Measurements from ENCODE around the gene VAMP2. TPM values are rescaled to one million over a fixed set of nuclear protein-coding genes. Genes with fewer than 3 reads are reported as not detected.
A peak's percentile ranks its signal among the peaks of the same experiment; 100 is the strongest.

The VAMP2 gene
- total RNA-seq, 1 donor from 2014 or later, result 77.0 TPM

DNA sequence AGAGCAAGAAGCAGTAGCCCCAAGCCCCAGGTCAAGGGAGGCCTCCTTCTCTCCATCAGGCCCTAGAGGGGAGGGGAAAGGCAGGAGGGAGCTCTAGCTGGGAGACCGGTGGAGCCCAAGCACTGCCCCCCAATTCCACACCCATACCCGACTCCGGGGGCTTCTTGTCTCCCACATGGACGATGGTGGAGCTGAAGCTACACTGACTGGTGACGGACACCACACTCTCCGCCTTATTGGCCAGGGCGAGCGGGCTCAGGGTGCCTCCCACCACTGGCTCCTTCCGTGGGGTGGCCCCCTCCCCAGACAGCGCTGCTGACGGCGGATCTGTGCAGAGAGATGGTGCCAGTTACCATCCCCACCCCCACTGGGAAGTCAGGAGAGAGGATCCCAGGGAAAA, 16.9 kb downstream of the VAMP2 start:
- ATAC-seq (no peak), DNase-seq (peak; percentile 41)
- Histone ChIP-seq H3K27me3 (ENCODE audit: low read depth) (no peaks in the 10 kb centered on the region), H3K4me3 (no peak overlapping the region), H3K36me3 (peaks cover 100% of the 10 kb centered on the region), H3K9me3 (no peaks in the 10 kb centered on the region), H3K27ac (no peak overlapping the region), H3K4me1 (peaks cover 26% of the 10 kb centered on the region)
- intact Hi-C loops (cut with DNase I), result no loop called here
- TF ChIP-seq, protein P1, sequence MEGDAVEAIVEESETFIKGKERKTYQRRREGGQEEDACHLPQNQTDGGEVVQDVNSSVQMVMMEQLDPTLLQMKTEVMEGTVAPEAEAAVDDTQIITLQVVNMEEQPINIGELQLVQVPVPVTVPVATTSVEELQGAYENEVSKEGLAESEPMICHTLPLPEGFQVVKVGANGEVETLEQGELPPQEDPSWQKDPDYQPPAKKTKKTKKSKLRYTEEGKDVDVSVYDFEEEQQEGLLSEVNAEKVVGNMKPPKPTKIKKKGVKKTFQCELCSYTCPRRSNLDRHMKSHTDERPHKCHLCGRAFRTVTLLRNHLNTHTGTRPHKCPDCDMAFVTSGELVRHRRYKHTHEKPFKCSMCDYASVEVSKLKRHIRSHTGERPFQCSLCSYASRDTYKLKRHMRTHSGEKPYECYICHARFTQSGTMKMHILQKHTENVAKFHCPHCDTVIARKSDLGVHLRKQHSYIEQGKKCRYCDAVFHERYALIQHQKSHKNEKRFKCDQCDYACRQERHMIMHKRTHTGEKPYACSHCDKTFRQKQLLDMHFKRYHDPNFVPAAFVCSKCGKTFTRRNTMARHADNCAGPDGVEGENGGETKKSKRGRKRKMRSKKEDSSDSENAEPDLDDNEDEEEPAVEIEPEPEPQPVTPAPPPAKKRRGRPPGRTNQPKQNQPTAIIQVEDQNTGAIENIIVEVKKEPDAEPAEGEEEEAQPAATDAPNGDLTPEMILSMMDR (IDR thresholded peaks at IDR 0.05), result no peak

DNA sequence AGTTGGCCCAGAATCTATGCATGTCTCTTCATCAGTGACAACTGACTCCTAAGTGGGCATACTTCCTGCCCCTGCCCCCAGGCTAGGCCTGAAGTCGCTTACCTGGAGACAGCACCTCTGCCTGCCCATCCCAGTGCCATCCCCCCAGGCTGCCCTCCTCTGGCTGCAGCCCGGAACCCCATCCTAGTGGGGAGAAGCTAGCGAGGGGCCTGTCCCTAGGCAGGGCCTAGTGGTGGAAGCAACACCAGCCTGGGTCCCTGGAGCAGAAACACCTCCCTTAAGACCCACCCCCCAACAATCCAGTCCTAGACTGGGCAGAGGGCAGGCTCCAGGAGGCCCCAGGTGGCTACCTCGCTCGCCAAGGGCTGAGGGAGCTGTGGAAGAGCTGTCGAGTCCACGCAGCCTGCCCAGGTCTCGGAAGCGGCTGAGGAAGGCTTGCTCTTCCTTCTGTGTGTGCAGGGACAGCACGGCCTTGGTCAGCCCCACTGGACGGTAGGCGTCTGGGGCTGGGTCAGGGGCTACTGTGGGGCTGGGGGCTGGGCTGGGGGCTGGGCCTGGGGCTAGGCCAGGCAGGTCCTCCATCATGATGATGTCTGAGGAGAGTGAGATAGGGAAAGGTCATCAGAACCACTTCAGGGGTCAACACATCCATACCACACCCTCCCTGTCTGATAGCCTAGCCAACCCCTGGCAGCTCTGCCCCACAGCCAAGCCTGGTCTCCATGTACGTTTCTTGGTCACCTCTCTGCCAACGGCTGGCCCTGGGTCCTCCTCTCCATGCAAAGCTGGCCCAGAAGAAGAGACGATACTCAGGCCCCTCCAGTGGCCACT, 18.1 kb downstream of the VAMP2 start:
- no peaks in the 10 kb centered on the region for H3K27me3 ChIP-seq (ENCODE audit: low read depth)
- H3K4me3 ChIP-seq, result no peak overlapping the region
- no peak overlapping the region for H3K27ac ChIP-seq
- peak; percentile 40 for DNase-seq
- H3K36me3 ChIP-seq, result peaks cover 100% of the 10 kb centered on the region
- TF ChIP-seq, protein P1 (IDR thresholded peaks at IDR 0.05), result no peak
- H3K9me3 ChIP-seq, result no peaks in the 10 kb centered on the region
- peaks cover 26% of the 10 kb centered on the region for H3K4me1 ChIP-seq
- intact Hi-C loops (cut with DNase I), result no loop called here
- peak in 1 of 2 donors; percentile 2 for ATAC-seq

DNA sequence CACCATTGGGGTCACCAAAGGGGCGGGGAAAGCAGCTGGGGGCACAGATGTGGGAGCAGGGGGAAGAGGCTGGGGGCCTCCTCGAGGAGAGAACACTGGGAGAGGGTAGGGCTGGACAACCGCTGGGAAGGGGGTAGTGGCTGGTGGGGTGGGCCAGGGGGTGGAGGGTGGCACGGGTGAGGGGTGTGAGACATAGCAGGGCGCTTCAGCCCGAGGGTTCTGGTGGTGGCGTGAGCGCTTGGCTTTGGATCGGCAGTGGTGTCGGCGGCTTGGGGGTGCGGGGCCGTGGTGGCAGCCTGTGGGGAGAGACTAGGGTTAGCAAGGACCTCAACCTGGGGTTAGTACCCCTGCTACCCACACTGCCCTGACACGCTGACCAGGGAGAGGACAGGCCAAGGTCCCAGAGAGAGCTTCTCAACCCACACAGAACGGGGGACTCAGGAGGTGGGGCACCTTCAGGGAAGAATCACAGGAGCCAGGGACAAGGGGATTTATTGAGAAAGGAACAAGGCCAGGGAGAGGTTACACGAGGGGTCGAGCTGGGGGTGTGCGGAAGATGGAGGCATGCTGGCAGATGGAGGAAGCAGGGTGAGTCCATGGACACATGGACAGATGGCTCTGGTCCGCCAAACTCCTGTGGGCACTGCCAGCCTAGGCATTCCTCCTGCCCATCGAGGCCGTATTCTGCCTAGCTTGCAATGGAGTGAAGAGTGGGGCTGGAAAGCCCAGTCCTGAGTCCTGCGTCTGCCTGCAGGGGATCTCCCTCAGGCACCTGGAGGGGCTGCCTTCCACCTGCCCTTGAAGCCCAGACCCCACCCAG, 19.0 kb downstream of the VAMP2 start:
- intact Hi-C loops (cut with DNase I), result no loop called here
- Histone ChIP-seq H3K27me3 (ENCODE audit: low read depth) (no peaks in the 10 kb centered on the region), H3K4me1 (peaks cover 27% of the 10 kb centered on the region), H3K27ac (no peak overlapping the region), H3K9me3 (no peaks in the 10 kb centered on the region), H3K4me3 (no peak overlapping the region), H3K36me3 (peaks cover 97% of the 10 kb centered on the region)
- DNase-seq, result peak; percentile 45
- no peak for ATAC-seq
- TF ChIP-seq, protein P1 (IDR thresholded peaks at IDR 0.05), result no peak

DNA sequence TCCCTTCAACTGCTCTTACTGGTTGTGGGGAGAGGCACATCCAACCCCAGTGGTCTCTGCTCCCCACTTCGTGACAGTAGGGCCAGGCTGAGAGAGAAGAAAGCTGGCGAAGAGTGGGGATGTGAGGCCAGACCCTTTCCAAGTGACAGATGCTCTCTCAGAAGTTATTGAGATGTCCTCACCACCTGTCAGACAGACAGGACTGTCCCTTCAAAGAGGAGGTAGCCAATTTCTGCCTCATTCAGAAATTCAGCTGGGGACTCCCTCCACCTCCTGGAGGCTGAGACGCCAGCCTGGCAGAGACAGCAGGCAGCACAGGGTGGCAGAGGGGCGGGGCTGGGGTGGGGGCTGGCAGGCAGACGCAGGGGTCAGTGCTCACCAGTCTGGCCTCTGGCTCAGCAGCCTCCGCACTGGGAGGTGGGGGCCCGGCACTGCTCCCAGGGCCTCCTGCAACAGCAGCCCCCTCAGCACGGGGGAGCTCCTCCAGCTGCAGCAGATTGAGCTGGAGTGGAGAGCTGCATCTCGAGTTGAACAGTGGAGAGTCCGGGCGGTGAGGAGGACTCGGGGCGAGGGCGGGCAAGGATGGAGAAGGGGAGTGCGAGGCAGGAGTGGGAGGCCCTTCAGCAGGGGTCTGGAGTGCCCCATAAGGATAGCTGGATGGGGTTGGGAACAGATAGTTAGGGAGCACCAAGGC, 19.7 kb downstream of the VAMP2 start:
- Histone ChIP-seq H3K4me3 (no peak overlapping the region), H3K9me3 (no peaks in the 10 kb centered on the region), H3K27me3 (ENCODE audit: low read depth) (no peaks in the 10 kb centered on the region), H3K4me1 (peaks cover 28% of the 10 kb centered on the region), H3K27ac (no peak overlapping the region), H3K36me3 (peaks cover 89% of the 10 kb centered on the region)
- TF ChIP-seq, protein P1 (IDR thresholded peaks at IDR 0.05), result no peak
- ATAC-seq (no peak), DNase-seq (no peak)
- intact Hi-C loops (cut with DNase I), result no loop called here

DNA sequence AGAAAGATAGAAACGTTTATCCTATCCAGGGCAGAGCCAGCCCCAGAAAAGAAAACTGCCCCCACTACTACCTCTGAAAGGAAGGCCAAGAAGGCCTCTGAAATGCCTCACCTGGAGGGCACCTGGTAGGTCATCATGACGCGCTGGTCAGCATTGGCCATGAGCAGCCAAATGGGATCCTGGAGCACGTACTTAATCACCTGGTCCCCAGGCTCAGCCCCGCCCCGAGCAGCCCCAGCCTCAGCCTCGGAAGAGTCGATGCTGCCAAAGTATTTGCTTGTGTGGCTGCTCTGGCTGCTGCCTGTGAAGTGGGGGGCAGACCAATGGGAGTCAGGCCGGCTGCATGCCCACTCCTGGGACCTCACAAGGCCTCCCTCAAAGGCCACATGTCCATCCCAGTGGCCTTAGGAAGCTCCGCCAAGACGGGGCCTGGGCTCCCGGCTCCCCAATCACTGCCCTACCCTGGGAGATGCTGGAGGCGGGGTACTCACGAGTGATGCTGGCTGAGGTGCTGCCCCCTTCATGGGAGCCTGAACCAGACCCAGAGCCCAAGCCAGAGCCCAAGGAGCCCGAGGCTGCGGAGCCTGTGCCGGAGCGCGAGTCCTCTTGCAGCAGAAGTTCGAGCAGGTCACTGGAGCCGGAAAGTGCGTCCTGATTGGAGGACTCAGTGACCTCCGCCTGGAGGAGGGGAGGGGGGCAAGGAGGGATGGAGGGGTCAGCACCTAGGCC, 20.4 kb downstream of the VAMP2 start:
- Histone ChIP-seq H3K27me3 (ENCODE audit: low read depth) (no peaks in the 10 kb centered on the region), H3K4me3 (no peak overlapping the region), H3K9me3 (no peaks in the 10 kb centered on the region), H3K27ac (no peak overlapping the region), H3K4me1 (peaks cover 31% of the 10 kb centered on the region), H3K36me3 (peaks cover 82% of the 10 kb centered on the region)
- ATAC-seq (no peak), DNase-seq (peak; percentile 46)
- TF ChIP-seq, protein P1 (IDR thresholded peaks at IDR 0.05), result no peak
- intact Hi-C loops (cut with DNase I), result no loop called here
